Right cardiac atrium (tissue), 5 donors: ENCODE measurements around the gene RBM19. TPM values are rescaled to one million over a fixed set of nuclear protein-coding genes. Genes with fewer than 3 reads are reported as not detected.

Source experiments
- ATAC-seq, 2 donors: fragments of 200-7000 bp; cut with Tn5 transposase; one replicate each; pipeline versions ENCODE4 v1.8.0 to v1.9.1; 2020; ENCODE audit warnings: moderate library complexity in 2 of 2, mild to moderate bottlenecking in 1 of 2
- DNase-seq, 3 donors: peaks; one replicate each; pipeline ENCODE4 v3.0.0-alpha.2; 2020
- H3K27ac ChIP-seq: one replicate; pipeline ENCODE4 v1.5.1; 2013; ENCODE audit warnings: mild to moderate bottlenecking, low read length, control low read depth, moderate library complexity
- H3K27me3 ChIP-seq: one replicate; pipeline ENCODE4 v1.6.1; 2013; ENCODE audit not compliant: control insufficient read depth, insufficient read depth
- H3K4me1 ChIP-seq: one replicate; pipeline ENCODE4 v1.6.1; 2013; ENCODE audit warnings: low read length; ENCODE audit not compliant: control insufficient read depth, insufficient read depth
- H3K4me3 ChIP-seq: one replicate; pipeline ENCODE4 v1.5.1; 2013; ENCODE audit warnings: low read length, control low read depth
- H3K9me3 ChIP-seq: one replicate; pipeline ENCODE4 v1.6.1; 2013; ENCODE audit warnings: low read length; ENCODE audit not compliant: control insufficient read depth
- WGBS: extraction: QIAGEN DNeasy Blood & Tissue Kit; methylation state at CpG from one replicate; pipeline ENCODE4 v1.1.7; 2013; 5-methylcytosine and 5-hydroxymethylcytosine counted together
- intact Hi-C, 4 donors: fragments of 100-400 bp; cut with DNase I; formaldehyde crosslinking; loops; one replicate each; pipeline versions ENCODE4 v1.11.0 to v1.14.0; 2022 to 2023
- polyA plus RNA-seq: library from polyadenylated mRNA; stranded (reverse); fragments of 200-250 nt; gene quantifications from one replicate; pipeline ENCODE4 v1.2.3, GENCODE V29; 2013
- total RNA-seq, 4 donors: library from RNA; stranded (reverse); fragmentation: NEBNext Ultra II Directional; extraction: Animal tissue kit (Norgen Biotek cat#: 25700); gene quantifications; one replicate each; pipeline ENCODE4 v1.2.1, GENCODE V29; 2021
- donor health status: healthy with polysubstance abuse.
- donor health status: DM: no; HTN: yes; CAD: no.
- donor health status: DM: no; HTN: no; CAD: no.
- donor health status: DM: no; HTN: yes; CAD: no; lungs with severe emphysema.
- donor health status: DM: yes; HTN: yes; CAD: no.

Gene RBM19
- total and polyA plus RNA-seq, 5 donors: 12.7 to 21.7 (median 17.1) TPM

GRCh38 chr12:113940357-113941207 is 25.5 kb downstream of the RBM19 start:
- H3K9me3 ChIP-seq: no peaks in the 10 kb centered on the region
- no peaks in the 10 kb centered on the region for H3K4me1 ChIP-seq
- 82% methylated on average over 11 of the region's 11 CpGs for WGBS
- intact Hi-C loops: no loop called here
- H3K4me3 ChIP-seq: no peak overlapping the region
- no peak for ATAC-seq
- no peaks in the 10 kb centered on the region for H3K27me3 ChIP-seq
- no peak overlapping the region for H3K27ac ChIP-seq
- no peak for DNase-seq

DNA sequence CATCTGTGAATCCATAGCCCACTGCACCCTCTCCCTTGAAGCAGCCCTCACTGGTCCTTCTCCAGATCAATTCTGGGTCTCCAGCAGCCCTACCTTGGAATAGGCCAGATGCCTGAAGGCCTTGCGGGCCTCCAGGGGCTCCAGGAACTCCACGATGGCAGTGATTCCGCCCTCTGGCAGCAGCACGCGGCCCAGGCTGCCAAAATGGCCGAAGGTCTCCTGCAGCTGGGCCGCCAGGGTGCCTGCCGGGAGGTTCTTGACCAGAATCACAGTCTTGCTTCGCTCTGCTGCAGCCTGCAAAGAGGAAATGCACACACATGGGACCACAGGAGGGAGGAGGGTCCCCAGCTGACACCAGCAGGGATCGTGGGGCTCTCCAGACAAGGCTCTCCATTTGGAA is 26.3 kb downstream of the RBM19 start:
- DNase-seq: no peak
- Histone ChIP-seq H3K4me1 (no peaks in the 10 kb centered on the region), H3K27ac (no peak overlapping the region), H3K4me3 (no peak overlapping the region), H3K9me3 (no peaks in the 10 kb centered on the region), H3K27me3 (no peaks in the 10 kb centered on the region)
- 94% methylated on average over 10 of the region's 10 CpGs for WGBS
- ATAC-seq: no peak
- intact Hi-C loops: no loop called here

DNA sequence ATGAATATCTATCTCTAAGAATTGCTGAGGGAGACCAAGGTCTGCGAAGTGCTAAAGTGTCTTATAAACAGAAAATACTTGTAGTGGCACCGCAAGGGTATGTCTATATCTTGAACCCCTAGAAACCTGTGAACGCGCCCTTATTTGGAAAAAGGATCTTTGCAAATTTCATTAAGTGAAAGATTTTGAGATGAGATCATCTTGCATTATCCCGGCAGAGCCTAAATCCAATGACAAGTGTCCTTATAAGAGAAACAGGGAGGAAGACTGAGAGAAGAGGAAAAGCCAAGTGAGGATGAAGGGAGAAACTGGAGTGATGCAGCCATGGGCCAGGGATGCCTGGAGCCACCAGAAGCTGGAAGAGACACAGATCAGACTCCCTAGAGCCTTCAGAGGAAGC is 27.7 kb downstream of the RBM19 start:
- Histone ChIP-seq H3K4me1 (no peaks in the 10 kb centered on the region), H3K9me3 (no peaks in the 10 kb centered on the region), H3K4me3 (no peak overlapping the region), H3K27me3 (no peaks in the 10 kb centered on the region), H3K27ac (no peak overlapping the region)
- 95% methylated on average over 5 of the region's 5 CpGs for WGBS
- intact Hi-C loops: no loop called here
- DNase-seq (no peak), ATAC-seq (no peak)

- no peak overlapping the region for H3K4me3 ChIP-seq
- H3K4me1 ChIP-seq: peaks cover 3% of the 10 kb centered on the region
- DNase-seq: no peak
- H3K27ac ChIP-seq: no peak overlapping the region
- ATAC-seq: no peak
- 67% methylated on average over 1 of the region's 1 CpG for WGBS
- no peaks in the 10 kb centered on the region for H3K9me3 ChIP-seq
- intact Hi-C loops: no loop called here
- H3K27me3 ChIP-seq: no peaks in the 10 kb centered on the region
These were observed 29.7 kb downstream of the RBM19 start for GRCh38 chr12:113936460-113936859.

DNA sequence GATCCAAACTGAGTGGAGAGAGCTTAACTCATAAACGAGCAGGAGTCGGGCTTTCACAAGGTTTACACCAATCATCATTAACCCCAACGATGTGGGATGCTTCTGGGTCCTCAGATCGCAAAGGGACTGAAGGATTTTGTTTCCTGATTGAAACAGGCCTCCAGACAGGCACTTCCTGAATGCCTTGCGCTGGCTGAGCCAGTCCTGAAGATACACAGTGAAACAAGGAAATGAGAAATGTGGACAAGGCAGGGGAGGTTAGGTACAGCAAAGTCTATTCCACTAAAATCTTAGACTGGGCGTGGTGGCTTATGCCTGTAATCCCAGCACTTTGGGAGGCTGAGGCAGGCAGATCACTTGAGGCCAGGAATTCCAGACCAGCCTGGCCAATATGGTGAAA is 30.7 kb downstream of the RBM19 start:
- no peak for ATAC-seq

GRCh38 chr12:113934946-113935345 is 31.2 kb downstream of the RBM19 start:
- no peak for ATAC-seq
- peaks cover 3% of the 10 kb centered on the region for H3K4me1 ChIP-seq
- H3K27me3 ChIP-seq: no peaks in the 10 kb centered on the region
- H3K27ac ChIP-seq: no peak overlapping the region
- intact Hi-C loops: no loop called here
- 88% methylated on average over 9 of the region's 9 CpGs for WGBS
- H3K4me3 ChIP-seq: no peak overlapping the region
- no peak for DNase-seq
- no peaks in the 10 kb centered on the region for H3K9me3 ChIP-seq

More for the DNA sequence above, 30.7 kb downstream of the RBM19 start:
- DNase-seq: no peak
- intact Hi-C loops: no loop called here
- Histone ChIP-seq H3K27ac (no peak overlapping the region), H3K9me3 (no peaks in the 10 kb centered on the region), H3K4me1 (peaks cover 3% of the 10 kb centered on the region), H3K4me3 (no peak overlapping the region), H3K27me3 (no peaks in the 10 kb centered on the region)
- WGBS: 63% methylated on average over 6 of the region's 6 CpGs

GRCh38 chr12:113934060-113934814 is 31.9 kb downstream of the RBM19 start:
- ATAC-seq (no peak), DNase-seq (no peak)
- Histone ChIP-seq H3K27me3 (no peaks in the 10 kb centered on the region), H3K4me1 (peaks cover 3% of the 10 kb centered on the region), H3K9me3 (no peaks in the 10 kb centered on the region), H3K4me3 (no peak overlapping the region), H3K27ac (no peak overlapping the region)
- 77% methylated on average over 14 of the region's 14 CpGs for WGBS
- intact Hi-C loops: no loop called here

DNA sequence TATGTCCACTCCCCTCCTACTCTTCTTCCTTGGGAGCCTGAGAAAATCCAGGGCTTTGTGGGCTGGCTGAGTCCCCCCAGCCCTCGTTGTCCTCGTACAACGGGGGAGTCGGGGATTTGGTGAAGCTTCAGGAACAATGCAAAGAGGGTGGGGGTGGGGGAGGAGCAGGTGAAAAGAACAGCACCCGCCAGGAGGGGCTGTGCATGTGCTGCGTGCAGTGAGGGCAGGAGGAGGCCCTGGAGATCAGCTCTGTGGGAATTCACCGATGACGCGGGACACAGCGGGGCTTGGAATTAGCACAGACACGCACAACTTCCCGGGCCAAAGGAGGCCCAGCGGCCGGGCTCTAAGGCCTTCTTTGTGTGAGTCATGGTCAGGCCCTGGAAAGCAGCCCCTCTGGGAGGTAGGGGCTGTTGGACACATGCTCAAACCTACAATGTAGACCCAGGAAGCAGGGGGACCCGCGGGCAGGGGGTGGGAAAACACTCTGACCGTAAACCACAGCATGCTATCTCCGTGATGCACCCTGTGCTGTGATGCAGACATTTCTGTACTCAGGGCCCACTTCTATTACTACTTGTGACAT is 32.8 kb downstream of the RBM19 start:
- Histone ChIP-seq H3K27me3 (no peaks in the 10 kb centered on the region), H3K27ac (no peak overlapping the region), H3K4me3 (no peak overlapping the region), H3K4me1 (peaks cover 3% of the 10 kb centered on the region), H3K9me3 (no peaks in the 10 kb centered on the region)
- 54% methylated on average over 18 of the region's 18 CpGs for WGBS
- peak; percentile 64 to 79 (median 72) for DNase-seq
- intact Hi-C loops: no loop called here
- ATAC-seq: peak; percentile 52 to 57

DNA sequence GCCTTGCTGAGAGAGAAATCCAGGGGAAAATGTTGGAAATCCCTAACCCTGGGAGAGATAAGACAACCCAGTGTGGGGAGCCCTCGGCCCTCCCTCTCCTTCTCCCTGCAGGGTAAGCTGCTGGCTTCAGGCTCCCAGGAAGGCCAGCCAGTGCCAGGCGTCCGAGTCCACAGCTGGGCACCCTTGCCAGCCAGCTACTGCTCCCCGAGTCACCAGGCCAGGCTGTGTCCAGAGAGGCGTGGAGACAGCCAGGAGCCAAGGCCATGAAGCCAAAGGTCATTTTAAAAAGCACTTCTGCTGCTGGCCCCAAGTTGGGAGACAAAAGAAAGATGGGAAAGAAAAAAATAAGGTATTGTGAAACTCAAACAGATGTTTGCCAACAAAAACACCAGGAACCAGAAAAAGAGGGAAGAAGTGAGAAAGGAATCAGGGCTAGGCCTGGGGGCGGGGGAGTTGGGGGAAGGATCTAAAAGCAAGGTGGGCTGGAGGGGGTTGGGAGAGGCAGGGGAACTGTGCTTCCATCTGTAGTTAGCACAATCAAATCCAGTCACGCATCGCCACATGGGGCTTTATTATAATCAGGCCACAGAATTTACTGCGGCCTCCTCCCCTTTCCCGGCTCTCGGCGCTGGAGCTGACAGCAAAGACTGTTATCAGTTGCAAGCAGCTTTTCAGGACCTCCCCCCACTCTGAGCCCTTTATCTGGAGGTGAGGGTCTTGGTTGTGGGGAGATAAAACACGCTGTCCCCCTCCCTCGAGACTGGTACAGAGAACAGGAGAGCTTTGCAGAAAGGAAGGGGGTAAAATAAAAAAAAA is 33.5 kb downstream of the RBM19 start:
- WGBS: 66% methylated on average over 14 of the region's 14 CpGs
- Histone ChIP-seq H3K9me3 (no peaks in the 10 kb centered on the region), H3K4me1 (peaks cover 3% of the 10 kb centered on the region), H3K27ac (no peak overlapping the region), H3K4me3 (no peak overlapping the region), H3K27me3 (no peaks in the 10 kb centered on the region)
- peak; percentile 42 to 77 (median 72) for DNase-seq
- intact Hi-C loops: no loop called here
- ATAC-seq: peak; percentile 52 to 63

DNA sequence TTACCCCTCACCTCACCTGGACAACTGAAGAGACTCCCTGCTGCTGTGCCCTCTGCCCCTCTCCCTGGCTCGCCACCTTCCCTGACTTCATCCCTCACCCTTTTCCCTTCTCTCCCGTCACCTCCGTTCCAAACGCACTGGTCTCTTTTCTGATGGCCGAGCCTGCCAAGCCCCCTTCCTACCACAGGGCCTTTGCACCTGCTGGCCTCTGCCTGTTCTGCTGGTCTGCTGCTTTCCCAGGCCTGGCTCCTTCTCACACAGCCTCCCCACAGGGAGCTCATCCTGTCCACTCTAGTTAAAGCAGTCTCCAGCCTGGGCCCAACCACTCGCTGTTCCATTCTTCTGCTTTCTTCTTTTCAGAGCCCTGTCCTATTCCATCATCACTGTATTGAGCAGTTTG is 34.6 kb downstream of the RBM19 start:
- ATAC-seq: no peak
- DNase-seq: no peak
- no peaks in the 10 kb centered on the region for H3K27me3 ChIP-seq
- peaks cover 3% of the 10 kb centered on the region for H3K4me1 ChIP-seq
- intact Hi-C loops: no loop called here
- no peaks in the 10 kb centered on the region for H3K9me3 ChIP-seq
- H3K27ac ChIP-seq: no peak overlapping the region
- WGBS: 96% methylated on average over 6 of the region's 6 CpGs
- H3K4me3 ChIP-seq: no peak overlapping the region
